ENCODE measurements around the gene HOXA5.

HOXA5 gene

DNA sequence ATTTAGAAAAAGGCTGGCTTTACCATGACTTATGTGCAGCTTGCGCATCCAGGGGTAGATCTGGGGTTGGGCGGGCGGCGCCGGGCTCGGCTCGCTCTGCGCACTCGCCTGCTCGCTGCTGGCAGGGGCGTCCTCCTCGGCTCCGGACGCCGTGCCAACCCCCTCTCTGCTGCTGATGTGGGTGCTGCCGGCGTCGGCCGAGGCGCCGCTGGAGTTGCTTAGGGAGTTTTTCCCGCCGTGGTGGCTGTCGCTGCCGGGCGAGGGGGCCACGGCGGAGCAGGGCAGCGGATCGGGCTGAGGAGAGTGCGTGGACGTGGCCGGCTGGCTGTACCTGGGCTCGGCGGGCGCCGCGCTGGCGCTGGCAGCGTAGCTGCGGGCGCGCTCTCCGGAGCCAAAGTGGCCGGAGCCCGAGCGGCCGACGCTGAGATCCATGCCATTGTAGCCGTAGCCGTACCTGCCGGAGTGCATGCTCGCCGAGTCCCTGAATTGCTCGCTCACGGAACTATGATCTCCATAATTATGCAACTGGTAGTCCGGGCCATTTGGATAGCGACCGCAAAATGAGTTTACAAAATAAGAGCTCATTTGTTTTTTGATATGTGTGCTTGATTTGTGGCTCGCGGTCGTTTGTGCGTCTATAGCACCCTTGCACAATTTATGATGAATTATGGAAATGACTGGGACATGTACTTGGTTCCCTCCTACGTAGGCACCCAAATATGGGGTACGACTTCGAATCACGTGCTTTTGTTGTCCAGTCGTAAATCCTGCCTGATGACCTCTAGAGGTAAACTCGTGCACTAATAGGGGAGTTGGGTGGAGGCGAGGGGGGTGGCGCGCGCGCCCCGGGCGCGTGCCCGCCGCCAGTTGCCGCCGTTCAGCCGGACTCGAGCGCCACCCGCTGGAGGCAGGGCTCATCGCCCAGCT is at the start of gene HOXA5:
HOXA5 (minus strand) TSS at position 659 of the 927 bp plus-strand sequence; CDS start at position 585, 74 bp downstream.
- in situ Hi-C loops (cut with MboI; ENCODE audit: low sequenced_read_pairs), result loop anchor here (10.0 kb wide), 1 partner anchor 288 kb away; no protein-coding TSS in a partner anchor

- in situ Hi-C loops (cut with MboI; ENCODE audit: low sequenced_read_pairs), result loop anchor here (25.0 kb wide), 1 partner anchor 830 kb away; no protein-coding TSS in a partner anchor
Measured at GRCh38 chr7:27192546-27193334, 49.3 kb upstream of the HOXA5 start.

DNA sequence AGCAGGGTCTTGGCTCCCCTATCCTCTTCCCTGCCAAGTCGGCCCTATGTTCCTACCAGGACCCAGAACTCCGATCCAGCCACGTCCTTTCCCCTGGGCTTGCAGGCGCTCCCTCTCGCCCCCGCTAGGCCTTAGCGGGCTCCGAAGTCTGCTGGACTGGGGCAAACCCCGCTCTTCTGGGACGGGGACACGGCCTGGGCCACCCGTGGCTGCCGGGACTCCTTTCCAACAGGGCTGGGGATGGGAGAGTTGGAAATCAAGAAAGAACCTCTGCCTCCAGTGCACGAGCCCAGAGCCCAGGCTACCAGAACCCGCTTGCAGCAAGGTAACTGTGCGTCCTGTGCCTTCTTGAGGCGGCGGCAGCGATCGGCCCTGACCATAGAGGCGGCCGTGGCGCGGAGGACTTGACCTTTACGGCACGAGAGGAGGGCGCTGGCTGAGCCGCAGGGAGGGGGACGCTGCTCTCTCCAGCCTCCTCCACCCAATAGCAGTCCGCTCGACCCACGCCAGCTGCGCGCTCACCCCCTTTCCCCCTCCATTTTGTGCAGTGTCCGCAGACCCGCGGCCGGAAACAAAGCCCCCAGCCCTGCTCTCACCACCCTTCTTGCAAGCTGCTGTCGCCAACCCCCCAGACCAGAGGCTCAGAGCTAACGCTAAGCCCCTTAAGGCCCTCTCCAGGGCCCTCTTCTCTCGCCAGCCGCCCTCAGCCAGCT is 48.5 kb upstream of the HOXA5 start:
- in situ Hi-C loops (cut with MboI; ENCODE audit: low sequenced_read_pairs), result loop anchor here (25.0 kb wide), 1 partner anchor 830 kb away; no protein-coding TSS in a partner anchor

DNA sequence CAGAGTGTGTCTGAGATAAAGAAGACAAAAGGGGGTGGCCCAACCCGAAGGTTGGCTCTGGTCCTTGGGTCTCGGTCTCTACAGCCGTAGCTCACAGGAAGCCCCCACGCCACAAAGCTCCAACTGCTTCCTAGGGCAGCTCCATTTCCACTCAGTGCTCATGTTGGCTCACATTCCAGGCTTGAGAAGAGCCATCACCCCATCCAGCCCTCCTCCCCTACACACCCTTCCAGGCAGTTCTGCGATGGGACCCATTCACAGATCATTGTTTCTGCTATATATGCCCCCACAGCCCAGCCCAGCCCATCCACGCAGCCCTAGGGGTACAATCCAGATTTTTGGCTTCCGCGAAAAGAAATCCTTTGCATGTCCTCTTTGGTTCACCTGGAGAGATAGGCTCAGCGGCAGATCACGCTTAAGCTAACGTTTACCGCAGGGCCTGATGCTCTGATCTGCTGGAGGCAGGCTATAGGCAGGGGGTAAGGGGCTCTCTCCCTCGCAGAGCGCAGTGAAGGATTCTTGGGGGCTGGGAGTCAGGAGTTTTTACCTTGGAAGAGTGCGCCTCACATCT is 47.8 kb upstream of the HOXA5 start:
- in situ Hi-C loops (cut with MboI; ENCODE audit: low sequenced_read_pairs), result loop anchor here (25.0 kb wide), 1 partner anchor 829 kb away; no protein-coding TSS in a partner anchor

DNA sequence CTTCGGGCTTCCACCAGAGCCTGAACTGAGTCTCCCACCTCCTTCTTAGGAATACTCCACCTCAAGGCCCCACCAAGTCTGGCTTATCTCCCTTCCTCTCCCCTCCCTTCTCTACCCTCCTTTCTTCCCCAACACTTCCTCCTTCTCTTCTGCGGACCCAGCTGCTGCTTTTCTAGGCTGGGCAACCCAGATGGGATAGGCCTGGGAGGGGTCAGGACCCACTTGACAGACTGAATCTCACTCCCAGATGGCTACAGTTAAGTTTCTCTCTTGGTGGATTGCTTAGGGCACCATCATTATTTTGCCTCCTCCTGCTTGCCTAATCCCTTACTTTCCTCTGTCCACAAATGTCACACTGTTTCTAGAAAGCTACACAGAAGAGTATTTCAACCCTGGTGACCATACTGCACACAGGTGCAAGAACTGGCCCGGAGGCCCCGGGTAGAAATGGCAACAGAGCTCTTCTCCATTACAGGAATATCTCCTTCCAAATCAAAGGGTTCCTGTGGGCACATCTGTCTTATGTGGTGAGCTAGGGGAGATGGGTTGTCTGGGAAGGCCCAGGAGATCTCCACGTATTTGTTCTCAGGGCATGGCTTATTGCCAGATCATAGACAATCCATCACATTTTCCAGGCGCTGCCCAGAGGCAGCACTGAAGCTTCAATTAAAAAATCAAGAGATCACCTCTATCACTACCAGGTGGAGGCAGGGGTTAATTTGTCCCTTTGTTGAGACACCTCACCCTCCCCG is 46.7 kb upstream of the HOXA5 start:
- in situ Hi-C loops (cut with MboI; ENCODE audit: low sequenced_read_pairs), result loop anchor here (25.0 kb wide), 1 partner anchor 828 kb away; no protein-coding TSS in a partner anchor

- in situ Hi-C loops (cut with MboI; ENCODE audit: low sequenced_read_pairs), result loop anchor here (25.0 kb wide), 1 partner anchor 827 kb away; no protein-coding TSS in a partner anchor
Measured at GRCh38 chr7:27189295-27189996, 46.0 kb upstream of the HOXA5 start.

DNA sequence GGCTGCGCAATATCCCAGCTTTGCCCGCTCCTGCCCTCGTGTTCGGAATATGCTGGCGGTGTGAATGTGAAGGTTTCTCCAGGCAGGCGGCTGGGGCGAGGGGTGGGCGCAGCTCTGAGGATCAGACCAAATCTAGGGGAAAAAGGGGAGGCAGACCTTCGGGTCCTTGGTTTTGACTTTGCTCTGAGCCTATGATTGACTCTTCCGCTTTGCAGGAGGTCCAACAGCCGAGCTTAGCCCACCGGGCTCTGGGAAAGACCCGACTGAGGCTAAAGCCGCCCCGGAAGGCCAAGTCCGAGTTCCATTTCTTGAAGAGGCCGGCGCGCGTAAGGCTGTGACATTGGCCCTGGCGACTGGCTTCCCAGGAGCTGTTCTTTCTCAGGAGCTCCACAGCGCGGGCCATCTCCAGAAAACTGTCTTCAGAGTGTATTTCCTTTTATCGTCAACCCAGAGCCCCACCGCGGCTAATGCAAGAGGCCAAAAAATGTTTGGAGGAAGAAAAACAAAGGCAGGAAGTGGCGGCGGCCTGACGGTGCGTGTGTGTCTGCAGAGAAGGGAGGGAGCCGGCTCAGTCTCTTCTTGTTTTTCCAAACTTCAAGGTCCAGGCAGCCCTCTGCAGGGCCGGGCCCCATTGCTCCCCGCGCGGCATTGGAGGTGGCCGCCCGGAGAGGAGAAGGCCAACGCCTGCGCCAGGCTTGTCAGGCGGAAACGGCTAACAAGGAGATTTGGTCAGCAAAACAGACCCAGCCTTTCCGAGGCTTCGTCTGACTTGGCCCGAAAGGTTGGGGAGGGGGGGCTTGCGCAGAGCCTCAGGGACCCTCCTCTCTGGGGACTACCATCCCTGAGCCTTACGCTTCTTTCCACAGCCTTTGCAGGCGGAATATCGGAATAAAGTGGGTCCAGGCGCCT is 45.2 kb upstream of the HOXA5 start:
- in situ Hi-C loops (cut with MboI; ENCODE audit: low sequenced_read_pairs), result loop anchor here (25.0 kb wide), 1 partner anchor 826 kb away; no protein-coding TSS in a partner anchor

DNA sequence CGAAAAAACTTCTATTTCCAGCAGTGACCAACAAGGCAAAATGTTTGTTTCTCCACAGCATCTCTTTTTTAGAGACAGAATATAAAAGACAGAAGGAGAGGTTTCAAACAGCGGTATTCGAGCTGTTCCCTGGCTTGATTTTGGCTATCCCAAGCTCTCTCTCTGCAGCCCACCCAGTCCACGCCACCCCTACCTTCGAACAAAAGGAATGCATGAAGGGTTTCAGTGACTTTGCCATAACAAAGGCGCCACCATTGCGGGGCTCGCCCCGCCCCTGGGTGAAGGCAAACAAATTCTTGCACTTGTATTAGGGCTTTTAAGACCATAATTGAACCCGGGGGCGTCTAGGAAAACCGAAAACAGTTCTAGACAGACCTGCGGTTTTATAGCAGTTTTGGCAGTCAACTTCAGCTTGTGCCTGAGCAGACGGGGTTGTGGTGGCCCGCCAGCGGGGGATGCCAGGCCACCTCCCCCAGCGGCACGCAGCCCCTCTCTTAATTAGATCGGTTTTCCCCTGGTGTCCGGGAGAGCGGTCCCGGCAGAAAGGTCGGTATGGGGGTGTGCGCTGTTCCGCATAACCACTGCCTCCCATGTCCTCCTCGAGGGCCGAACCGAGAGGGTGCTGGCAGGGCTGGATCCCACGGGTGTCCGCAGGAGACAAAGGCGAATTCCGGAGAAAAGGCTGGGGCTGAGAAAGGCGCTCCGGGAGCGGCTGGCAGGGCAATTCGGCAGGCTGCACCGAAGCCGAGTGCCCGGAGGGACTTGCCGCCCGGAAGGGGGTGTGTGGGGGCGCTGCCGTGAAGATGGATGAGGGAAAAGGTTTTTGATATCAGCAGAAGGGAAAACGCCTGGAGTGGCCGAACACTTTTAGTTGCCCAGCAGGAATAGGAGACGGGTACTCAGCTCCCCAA is 44.2 kb upstream of the HOXA5 start:
- in situ Hi-C loops (cut with MboI; ENCODE audit: low sequenced_read_pairs), result loop anchor here (25.0 kb wide), 1 partner anchor 825 kb away; no protein-coding TSS in a partner anchor

- in situ Hi-C loops (cut with MboI; ENCODE audit: low sequenced_read_pairs), result loop anchor here (25.0 kb wide), 1 partner anchor 825 kb away; no protein-coding TSS in a partner anchor
Measured at GRCh38 chr7:27186668-27187474, 43.4 kb upstream of the HOXA5 start.

- in situ Hi-C loops (cut with MboI; ENCODE audit: low sequenced_read_pairs), result loop anchor here (25.0 kb wide), 1 partner anchor 824 kb away; no protein-coding TSS in a partner anchor
Measured at GRCh38 chr7:27185854-27186667, 42.6 kb upstream of the HOXA5 start.

DNA sequence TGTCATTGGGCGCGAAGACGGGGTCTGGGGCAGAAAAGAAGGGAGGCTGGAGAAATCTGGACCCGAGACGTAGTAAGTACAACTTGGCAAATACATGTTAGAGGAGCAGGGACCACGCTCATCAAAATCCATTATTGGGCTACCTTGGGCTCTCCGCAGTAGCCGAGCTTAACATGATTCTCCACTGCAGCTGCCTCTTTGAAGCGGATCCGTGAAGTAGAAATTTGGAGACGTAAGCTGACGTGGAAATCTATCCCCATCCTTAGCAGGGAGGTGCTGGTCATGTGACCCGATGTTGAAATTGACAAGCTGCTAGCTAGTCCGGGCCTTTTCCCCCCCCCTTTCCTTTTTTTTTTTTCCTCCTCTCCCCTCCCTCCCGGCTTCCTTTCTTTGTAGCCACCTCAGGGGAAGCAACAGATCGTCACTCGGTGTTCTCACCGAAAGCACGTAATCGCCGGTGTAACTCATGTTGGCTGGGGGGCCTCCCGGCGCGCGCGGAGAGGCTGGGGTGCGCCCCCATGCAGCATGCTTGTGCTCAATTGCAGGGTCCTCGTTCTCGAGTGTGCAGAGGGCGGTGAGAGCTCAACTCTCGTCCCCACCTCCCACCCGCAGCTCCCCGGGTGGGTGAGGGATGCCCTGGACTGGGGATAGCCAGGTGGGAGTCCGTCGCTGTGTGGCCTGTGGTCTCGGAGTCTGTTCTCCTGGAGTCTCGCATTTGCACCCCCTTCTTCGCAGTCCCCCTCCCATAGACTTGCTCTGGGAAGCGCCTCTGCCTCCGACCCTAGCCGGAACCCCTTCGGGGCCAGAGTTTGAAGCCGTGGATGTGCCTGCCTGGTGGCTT is 41.8 kb upstream of the HOXA5 start, which contains the start of gene HOXA11:
HOXA11 (minus strand) TSS at position 220 of the 841 bp plus-strand sequence; CDS start at position 132, 88 bp downstream.
- in situ Hi-C loops (cut with MboI; ENCODE audit: low sequenced_read_pairs), result loop anchor here (25.0 kb wide), 1 partner anchor 823 kb away; no protein-coding TSS in a partner anchor

- in situ Hi-C loops (cut with MboI; ENCODE audit: low sequenced_read_pairs), result loop anchor here (25.0 kb wide), 1 partner anchor 822 kb away; no protein-coding TSS in a partner anchor
Measured at GRCh38 chr7:27184337-27185012, 41.0 kb upstream of the HOXA5 start.
